ENCODE measurements around the gene ZNF22. TPM values are rescaled to one million over a fixed set of nuclear protein-coding genes. Genes with fewer than 3 reads are reported as not detected.

ZNF22 gene
- total RNA-seq, 1 donor from 2014 or later, result 45.2 TPM

GRCh38 chr10:45040921-45041542 is 40.3 kb downstream of the ZNF22 start:
- H3K4me3 Mint-ChIP-seq, result no peak overlapping the region
- H3K36me3 Mint-ChIP-seq, result no peaks in the 10 kb centered on the region
- no peaks in the 10 kb centered on the region for H3K4me1 Mint-ChIP-seq
- H3K27ac Mint-ChIP-seq, result no peak overlapping the region
- no peak for TF ChIP-seq CTCF (IDR thresholded peaks at IDR 0.05; ENCODE audit: unreplicated experiment)
- H3K9me3 Mint-ChIP-seq, result peaks cover 10% of the 10 kb centered on the region
- H3K27me3 Mint-ChIP-seq (ENCODE audit: low read depth), result peaks cover 3% of the 10 kb centered on the region
- no peak for DNase-seq (ENCODE audit: low spot score in 2 of 2, unreplicated experiment in 2 of 2)

- Mint-ChIP-seq H3K27me3 (ENCODE audit: low read depth) (peaks cover 3% of the 10 kb centered on the region), H3K4me3 (no peak overlapping the region), H3K4me1 (no peaks in the 10 kb centered on the region), H3K9me3 (peaks cover 19% of the 10 kb centered on the region), H3K36me3 (no peaks in the 10 kb centered on the region), H3K27ac (no peak overlapping the region)
- no peak for DNase-seq (ENCODE audit: low spot score in 2 of 2, unreplicated experiment in 2 of 2)
- no peak for TF ChIP-seq CTCF (IDR thresholded peaks at IDR 0.05; ENCODE audit: unreplicated experiment)
These were observed 43.6 kb downstream of the ZNF22 start for GRCh38 chr10:45044290-45044689.

- Mint-ChIP-seq H3K36me3 (no peaks in the 10 kb centered on the region), H3K4me3 (no peak overlapping the region), H3K27me3 (ENCODE audit: low read depth) (peaks cover 2% of the 10 kb centered on the region), H3K9me3 (peaks cover 14% of the 10 kb centered on the region), H3K4me1 (no peaks in the 10 kb centered on the region), H3K27ac (no peak overlapping the region)
- DNase-seq (ENCODE audit: low spot score in 2 of 2, unreplicated experiment in 2 of 2), result no peak
- TF ChIP-seq CTCF (IDR thresholded peaks at IDR 0.05; ENCODE audit: unreplicated experiment), result no peak
These were observed 50.0 kb downstream of the ZNF22 start for GRCh38 chr10:45050551-45051235.

- peaks cover 2% of the 10 kb centered on the region for H3K27me3 Mint-ChIP-seq (ENCODE audit: low read depth)
- no peak for DNase-seq (ENCODE audit: low spot score in 2 of 2, unreplicated experiment in 2 of 2)
These were observed 52.0 kb downstream of the ZNF22 start for GRCh38 chr10:45052700-45053099.

GRCh38 chr10:45053569-45054100 is 52.9 kb downstream of the ZNF22 start:
- no peaks in the 10 kb centered on the region for H3K36me3 Mint-ChIP-seq
- H3K9me3 Mint-ChIP-seq, result peaks cover 5% of the 10 kb centered on the region
- peaks cover 2% of the 10 kb centered on the region for H3K27me3 Mint-ChIP-seq (ENCODE audit: low read depth)
- H3K4me3 Mint-ChIP-seq, result no peak overlapping the region
- no peak for TF ChIP-seq CTCF (IDR thresholded peaks at IDR 0.05; ENCODE audit: unreplicated experiment)
- H3K27ac Mint-ChIP-seq, result no peak overlapping the region
- H3K4me1 Mint-ChIP-seq, result no peaks in the 10 kb centered on the region
- no peak for DNase-seq (ENCODE audit: low spot score in 2 of 2, unreplicated experiment in 2 of 2)

More at GRCh38 chr10:45052700-45053099, 52.0 kb downstream of the ZNF22 start:
- no peak overlapping the region for H3K27ac Mint-ChIP-seq
- no peaks in the 10 kb centered on the region for H3K36me3 Mint-ChIP-seq
- no peak for TF ChIP-seq CTCF (IDR thresholded peaks at IDR 0.05; ENCODE audit: unreplicated experiment)
- H3K4me3 Mint-ChIP-seq, result no peak overlapping the region
- H3K9me3 Mint-ChIP-seq, result peaks cover 5% of the 10 kb centered on the region
- H3K4me1 Mint-ChIP-seq, result no peaks in the 10 kb centered on the region

Other genes starting within 250 kb of the ZNF22 start
- 0.67 to 0.71 TPM (median 0.68 TPM) in 3 replicates for gene TMEM72, start 89.6 kb upstream of the ZNF22 start, total RNA-seq
- 15.4 to 16.6 TPM (median 16.3 TPM) in 3 replicates for gene RASSF4, start 41.1 kb upstream of the ZNF22 start, total RNA-seq
- gene DEPP1, start 22.1 kb upstream of the ZNF22 start, total RNA-seq, result 8.0 to 11.1 TPM (median 10.1 TPM) in 3 replicates